Renal pelvis (tissue), 12 donors: ENCODE data around the gene COX5A. TPM values are rescaled to one million over a fixed set of nuclear protein-coding genes. Genes with fewer than 3 reads are reported as not detected.
A peak's percentile ranks its signal among the peaks of the same experiment; 100 is the strongest.

ENCODE experiments used
- DNase-seq: peaks from one replicate; pipeline ENCODE4 v3.0.0-alpha.2; 2013
- long read RNA-seq, 16 experiments: transcript quantifications; one replicate each; lab custom pipeline, GENCODE V29; 2026
- polyA plus RNA-seq, 3 donors: library from polyadenylated mRNA; unstranded; fragments of 120-200 nt; gene quantifications; one replicate each; pipeline ENCODE4 v1.2.1, GENCODE V29; 2013; ENCODE audit not compliant: insufficient read length in 3 of 3

The COX5A gene
- polyA plus RNA-seq, result 100 to 1,000 TPM; 181 to 230 (median 182) TPM
- long read RNA-seq, donor 1, transcript COX5A-201 (5 exons, 1,268 nt), result major isoform, 117 of 156 reads
- long read RNA-seq, donor 1, partial matches to known transcripts, result 26 of 156 reads
- long read RNA-seq, donor 1, other reads (novel, unspliced or antisense), result 7 of 156 reads
- long read RNA-seq, donor 2, transcript COX5A-201 (5 exons, 1,268 nt), result major isoform, 159 of 222 reads
- long read RNA-seq, donor 2, partial matches to known transcripts, result 45 of 222 reads
- long read RNA-seq, donor 2, other reads (novel, unspliced or antisense), result 12 of 222 reads
- long read RNA-seq, donor 3, transcript COX5A-201 (5 exons, 1,268 nt), result major isoform, 151 of 217 reads
- long read RNA-seq, donor 3, partial matches to known transcripts, result 51 of 217 reads
- long read RNA-seq, donor 3, other reads (novel, unspliced or antisense), result 7 of 217 reads
- long read RNA-seq, donor 4, transcript COX5A-204 (4 exons, 579 nt), result minor isoform, 5 of 265 reads
- long read RNA-seq, donor 4, transcript COX5A-201 (5 exons, 1,268 nt), result major isoform, 194 of 265 reads
- long read RNA-seq, donor 4, partial matches to known transcripts, result 53 of 265 reads
- long read RNA-seq, donor 4, other reads (novel, unspliced or antisense), result 8 of 265 reads
- long read RNA-seq, donor 5, transcript COX5A-201 (5 exons, 1,268 nt), result major isoform, 99 of 150 reads
- long read RNA-seq, donor 5, partial matches to known transcripts, result 45 of 150 reads
- long read RNA-seq, donor 5, other reads (novel, unspliced or antisense), result 0 of 150 reads
- long read RNA-seq, donor 6, transcript COX5A-201 (5 exons, 1,268 nt), result major isoform, 97 of 124 reads
- long read RNA-seq, donor 6, partial matches to known transcripts, result 22 of 124 reads
- long read RNA-seq, donor 6, other reads (novel, unspliced or antisense), result 0 of 124 reads
- long read RNA-seq, donor 7, transcript COX5A-201 (5 exons, 1,268 nt), result major isoform, 204 of 346 reads
- long read RNA-seq, donor 7, transcript COX5A-204 (4 exons, 579 nt), result minor isoform, 5 of 346 reads
- long read RNA-seq, donor 7, transcript COX5A-203 (4 exons, 568 nt), result minor isoform, 5 of 346 reads
- long read RNA-seq, donor 7, partial matches to known transcripts, result 119 of 346 reads
- long read RNA-seq, donor 7, other reads (novel, unspliced or antisense), result 10 of 346 reads
- long read RNA-seq, donor 8, transcript COX5A-201 (5 exons, 1,268 nt), result major isoform, 46 of 52 reads
- long read RNA-seq, donor 8, partial matches to known transcripts, result 0 of 52 reads
- long read RNA-seq, donor 8, other reads (novel, unspliced or antisense), result 0 of 52 reads
- long read RNA-seq, donor 9, transcript COX5A-201 (5 exons, 1,268 nt), result major isoform, 199 of 285 reads
- long read RNA-seq, donor 9, transcript COX5A-204 (4 exons, 579 nt), result minor isoform, 5 of 285 reads
- long read RNA-seq, donor 9, partial matches to known transcripts, result 58 of 285 reads
- long read RNA-seq, donor 9, other reads (novel, unspliced or antisense), result 17 of 285 reads
- long read RNA-seq, donor 10, transcript COX5A-203 (4 exons, 568 nt), result minor isoform, 6 of 174 reads
- long read RNA-seq, donor 10, transcript COX5A-201 (5 exons, 1,268 nt), result major isoform, 123 of 174 reads
- long read RNA-seq, donor 10, partial matches to known transcripts, result 37 of 174 reads
- long read RNA-seq, donor 10, other reads (novel, unspliced or antisense), result 7 of 174 reads
- long read RNA-seq, donor 11, transcript COX5A-201 (5 exons, 1,268 nt), result major isoform, 117 of 177 reads
- long read RNA-seq, donor 11, partial matches to known transcripts, result 54 of 177 reads
- long read RNA-seq, donor 11, other reads (novel, unspliced or antisense), result 0 of 177 reads
- long read RNA-seq, donor 12, transcript COX5A-201 (5 exons, 1,268 nt), result major isoform, 184 of 251 reads
- long read RNA-seq, donor 12, partial matches to known transcripts, result 45 of 251 reads
- long read RNA-seq, donor 12, other reads (novel, unspliced or antisense), result 11 of 251 reads
- long read RNA-seq, donor 13, transcript COX5A-201 (5 exons, 1,268 nt), result major isoform, 68 of 121 reads
- long read RNA-seq, donor 13, partial matches to known transcripts, result 48 of 121 reads
- long read RNA-seq, donor 13, other reads (novel, unspliced or antisense), result 0 of 121 reads
- long read RNA-seq, donor 14, result 0 reads
- long read RNA-seq, donor 15, result 0 reads
- long read RNA-seq, donor 16, transcript COX5A-201 (5 exons, 1,268 nt), result major isoform, 169 of 280 reads
- long read RNA-seq, donor 16, partial matches to known transcripts, result 94 of 280 reads
- long read RNA-seq, donor 16, other reads (novel, unspliced or antisense), result 12 of 280 reads

DNA sequence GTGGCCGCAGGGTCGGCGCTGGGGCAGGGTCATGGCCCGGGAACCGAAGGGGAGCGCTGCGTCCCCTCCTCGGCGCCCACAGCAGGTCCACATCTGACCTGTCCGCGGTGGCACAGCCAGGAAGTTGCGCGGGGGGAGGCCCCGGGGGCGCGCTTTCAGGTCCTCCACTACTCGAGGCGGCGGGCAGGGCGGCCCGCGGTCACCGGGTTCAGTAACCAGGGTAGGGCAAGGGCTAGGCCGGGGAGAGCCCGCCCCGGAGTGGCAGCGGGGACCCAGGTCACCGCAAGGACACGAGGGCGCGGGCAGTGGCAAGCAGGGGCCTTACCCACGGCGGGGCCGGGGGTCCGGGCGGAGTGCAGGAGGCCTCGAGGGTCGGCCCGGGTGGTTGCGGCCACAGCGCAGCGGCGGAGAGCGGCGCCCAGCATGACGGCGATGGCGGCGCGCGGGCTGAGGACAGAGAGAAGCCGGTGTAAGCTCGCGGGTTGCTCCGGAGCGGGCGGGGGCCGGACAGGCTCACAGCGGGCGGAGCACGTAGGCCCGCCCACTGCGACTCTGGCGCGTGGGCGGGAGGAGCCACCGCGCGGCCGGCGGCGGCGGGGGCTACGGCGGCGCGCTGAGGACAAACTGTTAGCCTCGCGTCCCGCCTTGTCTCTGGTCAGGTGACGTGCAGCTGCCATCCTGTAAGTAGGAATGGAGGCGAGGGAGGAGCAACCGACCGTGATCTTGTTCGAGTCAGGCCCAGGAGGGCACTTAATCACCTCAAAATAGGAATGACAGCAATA is at the start of gene COX5A:
Gene COX5A, minus strand, starts transcription at position 484 of the 782 bp plus-strand sequence. Its CDS starts 59 bp downstream, at position 425.
- DNase-seq, result peak; percentile 96

DNA sequence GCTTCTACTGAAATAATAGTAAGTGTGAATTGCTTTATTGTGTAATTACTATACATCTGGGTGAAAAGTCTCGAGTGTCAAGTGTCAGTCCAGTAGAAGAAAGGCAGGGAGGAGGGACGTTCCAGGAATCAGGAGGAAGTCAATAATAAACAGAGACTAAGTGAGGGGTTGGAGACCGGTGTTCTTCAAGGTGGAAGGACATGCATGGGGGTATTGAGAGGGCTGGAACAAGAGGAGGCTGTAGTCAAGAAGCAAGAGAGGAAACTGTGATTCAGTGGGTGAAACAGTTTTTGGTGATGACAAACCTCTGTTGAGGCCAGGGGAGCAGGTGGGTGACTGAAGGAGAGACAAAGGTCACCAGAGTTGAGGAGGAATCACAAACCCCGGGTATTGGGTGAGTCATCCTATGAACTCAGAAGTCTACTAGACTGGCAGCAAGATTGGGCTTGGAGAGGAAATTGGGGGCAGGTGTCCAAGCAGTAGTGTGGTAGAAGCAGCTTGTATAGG is 45.9 kb upstream of the COX5A start:
- DNase-seq, result no peak

DNA sequence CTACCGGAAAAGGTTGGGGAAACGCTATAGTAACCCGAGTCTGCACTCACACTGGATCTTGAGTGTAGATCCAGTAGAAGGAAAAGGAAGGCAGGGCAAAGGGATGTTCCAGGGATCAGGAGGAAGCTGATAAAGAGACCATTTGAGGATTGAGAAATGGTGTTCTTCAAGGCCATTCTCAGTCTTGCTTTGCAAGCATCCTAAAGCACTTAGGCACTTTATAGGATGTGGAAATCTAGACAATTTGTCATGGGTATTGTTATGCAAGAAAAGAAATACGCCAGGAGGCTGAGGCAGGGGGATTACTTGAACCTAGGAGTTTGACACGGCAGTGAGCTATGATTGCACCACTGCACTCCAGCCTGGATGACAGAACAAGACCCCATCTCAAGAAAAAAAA is 44.3 kb upstream of the COX5A start:
- DNase-seq, result no peak

DNA sequence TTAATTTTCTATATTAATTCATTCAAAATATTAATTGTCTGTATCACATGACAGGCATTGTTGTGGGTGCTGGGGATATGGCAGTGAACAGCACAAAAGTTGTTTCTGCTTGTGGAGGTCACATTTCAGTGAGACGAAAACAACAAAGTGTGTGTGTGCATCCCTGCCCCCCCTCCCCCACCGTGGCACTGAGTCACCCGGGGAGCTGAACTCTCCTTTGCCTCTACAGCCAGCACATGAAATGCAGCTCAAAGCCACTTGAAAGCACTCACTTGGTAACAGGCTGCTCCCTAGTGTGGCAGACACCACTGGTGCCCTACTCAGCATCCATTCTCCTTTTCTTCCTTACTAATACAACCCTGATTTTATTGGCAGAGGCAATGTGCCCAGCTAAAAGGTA is 40.6 kb upstream of the COX5A start:
- DNase-seq, result no peak

DNA sequence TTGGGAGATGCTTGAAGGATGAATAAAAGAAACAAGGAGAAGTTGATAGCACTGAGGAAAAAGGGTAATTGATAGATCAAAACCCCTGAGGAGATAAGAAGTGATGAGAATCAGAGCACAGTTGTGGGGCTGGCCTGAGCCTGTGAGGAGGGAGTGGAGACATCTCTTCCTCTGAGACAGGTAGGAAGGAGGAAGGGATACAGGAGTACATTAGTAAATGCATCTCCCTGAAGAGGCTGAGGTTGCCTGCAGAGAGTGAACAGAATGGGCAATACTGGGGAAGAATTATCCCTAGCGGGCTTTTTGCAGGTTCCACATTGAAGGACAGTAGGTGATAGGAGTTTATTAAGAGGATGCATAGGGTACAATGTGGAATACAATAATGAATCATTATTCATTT is 40.2 kb upstream of the COX5A start:
- DNase-seq, result no peak

DNA sequence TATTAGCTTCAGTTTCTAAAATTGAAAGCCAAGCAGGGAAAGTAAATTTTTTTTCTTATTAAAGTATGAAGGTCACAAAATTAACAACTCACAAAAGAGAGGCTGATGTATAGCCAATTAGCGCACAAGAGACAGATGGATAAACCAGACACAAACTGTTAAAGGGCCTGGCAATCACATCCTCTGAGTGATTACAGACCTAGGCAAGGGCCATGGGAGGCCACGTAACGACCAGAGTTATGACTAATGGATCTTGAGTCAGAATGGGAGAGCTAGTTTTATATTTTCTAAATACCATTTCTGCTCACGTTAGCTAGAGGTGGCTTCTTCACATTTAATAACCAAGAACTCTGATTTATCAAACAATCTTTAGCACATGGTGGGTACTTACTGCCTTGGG is 39.7 kb upstream of the COX5A start:
- DNase-seq, result no peak

DNA sequence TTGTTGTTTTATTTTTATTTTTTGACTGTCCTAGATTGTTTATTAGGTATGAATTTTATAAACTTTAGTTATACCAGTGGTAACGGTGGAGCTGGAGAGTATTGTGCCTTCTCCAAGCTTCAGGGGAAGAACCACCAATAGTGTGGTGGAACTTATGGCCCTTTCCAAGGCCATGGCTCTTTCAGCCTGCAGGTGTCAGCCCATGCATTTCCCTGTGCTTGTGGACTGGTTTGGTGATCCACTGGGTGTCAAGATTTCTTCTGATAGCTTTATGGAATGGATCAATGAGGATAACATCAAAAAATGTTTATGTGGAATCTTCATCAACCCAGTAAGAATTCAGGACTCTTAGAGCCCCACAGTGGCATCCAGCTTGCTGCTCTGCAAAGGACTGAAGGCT is 38.3 kb upstream of the COX5A start:
- DNase-seq, result no peak

DNA sequence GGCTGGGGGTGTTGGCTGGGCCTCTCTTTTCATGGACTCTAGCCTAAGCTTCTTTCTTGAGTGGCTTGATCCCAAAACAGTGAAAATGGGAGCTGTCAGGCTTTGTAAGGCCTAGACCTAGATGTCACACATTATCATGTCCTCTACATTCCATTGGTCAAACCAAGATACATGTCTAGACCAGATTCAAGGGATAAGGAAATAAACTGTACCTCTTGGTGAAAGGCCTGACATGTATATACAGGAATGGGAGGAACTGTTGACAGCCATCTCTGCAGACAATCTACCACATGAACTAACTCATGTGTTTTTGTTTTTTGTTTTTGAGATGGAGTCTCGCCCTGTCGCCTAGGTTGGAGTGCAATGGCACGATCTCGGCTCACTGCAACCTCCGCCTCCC is 29.8 kb upstream of the COX5A start:
- DNase-seq, result no peak

DNA sequence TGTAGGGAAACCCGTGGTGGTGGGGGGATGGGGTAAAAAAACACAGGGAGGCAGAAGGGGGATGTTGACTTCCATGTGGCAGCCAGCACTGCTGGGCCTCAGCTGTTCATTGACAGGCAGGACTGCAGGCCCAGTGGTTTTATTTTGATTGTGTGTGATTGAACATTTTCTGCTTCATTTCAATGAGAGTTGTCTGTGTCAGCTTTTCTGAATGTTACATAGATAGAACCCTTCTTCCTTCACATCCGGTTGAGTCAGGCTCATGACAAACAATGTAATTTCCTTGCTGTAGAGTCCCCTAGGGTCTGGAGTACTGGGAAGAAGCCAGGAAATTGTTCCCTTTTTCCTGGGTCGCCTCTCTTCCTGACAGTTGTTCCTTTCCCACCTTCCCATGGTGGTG is 26.9 kb upstream of the COX5A start:
- DNase-seq, result no peak

DNA sequence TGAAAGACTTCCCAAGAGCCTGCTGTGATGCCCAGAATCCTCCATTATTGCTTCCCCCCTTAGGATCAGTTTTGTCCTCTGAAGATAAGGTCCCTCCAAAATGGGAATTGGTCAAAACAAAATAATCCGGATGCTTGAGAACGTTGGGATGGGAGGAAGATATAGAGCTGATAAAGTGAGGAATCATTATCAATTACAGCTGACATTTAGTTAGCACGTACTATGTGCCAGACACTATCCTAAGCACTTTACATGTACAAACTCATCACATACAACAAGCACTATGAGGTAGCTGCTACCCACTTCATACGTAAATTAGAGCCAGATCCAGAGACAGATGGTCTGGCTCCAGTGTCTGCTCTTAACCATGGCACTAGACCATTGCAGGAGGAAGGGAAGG is 25.3 kb upstream of the COX5A start:
- no peak for DNase-seq

DNA sequence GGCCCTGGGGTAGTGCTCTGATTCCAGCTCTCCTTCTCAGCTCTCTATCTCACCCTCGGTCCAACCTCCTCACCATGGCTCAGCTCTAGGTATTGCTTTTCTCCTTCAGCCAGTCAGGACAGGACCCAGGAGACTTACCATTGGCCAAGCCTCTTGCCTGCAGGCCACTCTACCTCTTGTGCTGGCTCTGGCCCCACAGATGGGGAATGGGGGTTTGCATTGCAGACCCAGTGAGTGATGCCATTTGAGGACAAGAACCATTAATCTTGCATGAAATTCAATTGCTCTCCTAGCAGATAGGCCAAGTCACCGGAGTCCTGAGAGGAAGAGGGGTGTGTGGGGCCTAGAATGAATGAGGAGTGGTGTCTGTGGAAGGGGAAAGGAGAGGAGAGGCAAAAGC is 24.8 kb upstream of the COX5A start:
- no peak for DNase-seq

DNA sequence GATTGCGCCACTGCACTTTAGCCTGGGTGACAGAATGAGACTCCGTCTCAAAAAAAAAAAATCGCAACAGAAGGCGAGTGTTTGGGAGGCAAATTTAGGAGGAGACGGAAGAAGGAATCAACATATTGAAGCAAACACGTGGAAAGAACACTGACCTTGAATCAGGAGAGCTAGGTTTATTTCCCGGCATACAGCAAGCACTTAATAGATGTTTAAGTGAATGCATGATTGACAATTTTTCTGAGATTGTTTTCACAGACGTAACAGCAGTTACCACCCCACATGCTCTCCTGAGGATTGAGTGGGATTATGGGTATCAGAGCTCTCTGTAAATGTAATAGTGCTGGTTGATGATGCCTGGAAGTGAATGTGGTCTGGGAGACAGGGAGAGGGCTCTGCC is 24.3 kb upstream of the COX5A start:
- no peak for DNase-seq

DNA sequence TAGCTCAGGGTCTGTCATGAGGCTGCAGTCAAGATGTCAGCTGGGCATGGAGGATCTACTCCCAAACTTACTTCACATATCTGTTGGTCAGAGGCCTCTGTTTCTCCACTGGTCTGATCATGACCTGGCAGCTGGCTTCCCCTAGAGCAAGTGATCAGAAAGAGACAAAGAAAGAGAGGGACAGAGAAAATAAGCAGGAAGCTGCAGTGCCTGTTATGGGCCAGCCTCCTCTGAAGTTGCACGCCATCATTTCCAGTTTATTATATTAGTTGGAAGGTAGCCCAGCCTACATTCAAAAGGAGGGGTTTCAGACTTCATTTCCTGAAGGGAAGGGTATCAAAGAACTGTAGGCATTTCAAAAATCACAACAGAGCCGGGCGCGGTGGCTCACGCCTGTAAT is 23.7 kb upstream of the COX5A start:
- DNase-seq, result no peak

DNA sequence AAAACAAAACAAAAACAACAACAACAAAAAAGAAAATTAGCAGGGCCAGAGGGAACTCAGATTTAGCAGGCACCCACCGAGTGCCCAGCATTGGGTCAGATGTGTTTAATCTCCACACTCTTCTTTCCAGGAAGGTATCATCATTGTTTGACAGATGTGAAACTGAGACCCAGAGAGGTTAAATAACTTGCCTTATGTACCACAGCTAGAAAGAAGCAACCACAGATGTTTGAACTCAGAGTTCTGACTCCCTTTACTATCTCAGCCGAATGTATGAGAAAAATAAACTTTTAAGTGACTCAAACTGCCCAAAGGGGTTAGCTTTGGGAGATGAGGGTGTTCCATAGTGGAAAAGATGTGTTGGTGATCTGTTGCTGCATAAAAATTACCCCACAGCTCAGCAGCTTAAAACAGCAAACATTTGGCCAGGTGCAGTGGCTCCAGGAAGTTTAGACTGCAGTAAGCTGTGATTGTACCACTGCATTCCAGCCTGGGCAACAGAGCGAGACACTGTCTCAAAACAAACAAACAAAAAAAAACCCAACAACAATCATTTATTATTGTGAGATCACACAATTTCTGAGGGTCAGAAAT is 23.2 kb upstream of the COX5A start:
- DNase-seq, result no peak

DNA sequence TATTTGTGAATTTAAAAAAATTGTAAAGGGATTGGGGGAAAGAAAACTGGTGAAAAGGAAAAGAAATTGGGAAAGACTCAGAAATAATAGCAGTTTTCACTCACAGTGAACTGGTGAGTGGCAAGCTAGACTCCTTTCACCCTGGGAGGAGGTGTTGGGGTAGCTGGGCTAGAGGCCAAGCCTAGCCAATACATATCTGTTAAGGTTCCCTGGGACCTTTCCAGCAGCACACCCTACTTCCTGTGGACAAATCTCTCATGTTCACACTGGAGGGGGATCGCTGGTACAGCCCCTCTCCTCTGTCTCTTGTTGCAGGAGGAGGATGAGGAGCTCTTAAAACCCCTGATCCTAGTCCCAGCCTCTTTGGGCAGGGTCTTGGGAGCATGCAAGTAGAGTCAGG is 22.4 kb upstream of the COX5A start:
- no peak for DNase-seq

DNA sequence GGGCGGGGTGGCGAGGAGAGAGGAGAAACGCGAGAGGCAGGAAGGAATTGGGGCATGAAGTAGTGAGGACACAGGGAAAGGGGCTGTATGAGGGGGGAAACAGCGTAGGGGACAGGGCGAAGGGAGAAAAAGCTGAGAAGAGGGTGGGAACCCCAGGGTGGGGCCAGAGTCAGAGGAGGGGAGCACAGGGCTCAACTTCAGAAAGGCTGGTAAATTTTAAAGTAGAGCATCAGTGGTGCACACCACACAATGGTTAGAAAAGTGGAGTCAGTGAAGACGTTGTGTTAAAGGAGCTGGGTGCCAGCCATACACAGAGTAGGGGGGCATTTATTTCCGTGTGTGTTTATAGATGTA is 21.7 kb upstream of the COX5A start:
- no peak for DNase-seq

DNA sequence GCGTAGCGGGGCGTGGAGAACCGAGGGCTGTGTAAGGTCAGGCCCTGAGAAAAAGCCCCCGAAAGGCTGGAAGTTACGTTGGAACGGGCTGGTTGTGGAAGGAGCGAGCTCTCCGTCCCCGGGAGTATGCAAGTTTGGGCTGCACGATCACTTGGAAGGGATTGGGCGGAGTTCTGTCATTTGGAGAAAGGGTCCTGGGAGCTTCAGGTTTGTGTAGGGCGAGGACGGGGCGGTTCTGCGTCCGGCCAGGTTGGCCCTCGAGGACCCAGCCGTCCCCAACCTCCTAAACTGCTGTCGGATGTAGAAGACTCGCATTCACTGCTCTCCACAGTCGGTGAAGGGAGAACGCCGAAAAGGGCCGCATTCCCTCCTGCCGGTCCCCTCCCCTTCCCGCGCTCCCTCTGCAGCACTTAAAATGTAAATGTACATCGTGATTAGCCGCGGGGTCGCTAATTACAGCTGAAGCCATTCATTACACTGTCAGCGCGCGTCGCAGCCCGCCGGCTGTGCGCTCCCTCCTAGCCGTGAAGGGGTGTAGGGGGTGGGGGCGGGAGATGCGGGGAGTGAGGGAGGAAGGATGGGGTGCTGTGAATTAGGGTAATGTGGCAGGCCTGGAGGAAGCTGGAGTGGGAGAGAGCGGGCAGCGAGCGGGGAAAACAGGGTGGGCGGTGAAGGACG is 21.2 kb upstream of the COX5A start:
- no peak for DNase-seq

DNA sequence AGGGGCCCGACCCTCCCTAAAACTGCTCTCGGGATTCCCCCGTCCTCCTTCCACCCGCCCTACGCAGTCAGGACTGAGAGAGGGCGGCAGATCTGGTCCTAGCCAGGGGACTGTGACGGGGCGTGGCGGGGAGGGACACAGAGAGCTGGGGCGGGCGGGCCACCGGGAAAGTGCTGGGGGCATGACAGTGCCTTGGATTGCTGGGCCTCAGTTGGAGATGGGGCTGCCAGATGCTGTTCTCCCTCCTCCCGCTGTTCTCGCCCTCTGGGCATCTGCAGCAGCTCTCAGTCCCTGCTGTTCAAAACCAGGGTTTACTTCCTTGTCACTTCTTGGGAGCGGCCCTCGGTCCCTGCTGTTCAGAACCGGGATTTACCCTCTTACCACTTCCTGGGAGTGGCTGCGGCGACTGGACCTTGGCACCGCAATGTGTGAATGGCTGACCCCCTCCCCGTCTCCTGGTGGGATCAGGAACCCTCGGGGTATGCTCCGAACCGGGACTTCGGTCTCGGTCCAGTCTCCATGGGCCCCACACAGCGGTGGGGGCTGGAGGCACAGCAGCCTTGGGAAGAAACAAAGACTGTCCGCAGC is 20.5 kb upstream of the COX5A start:
- no peak for DNase-seq
